ENCODE data around the gene GLMP. TPM values are rescaled to one million over a fixed set of nuclear protein-coding genes. Genes with fewer than 3 reads are reported as not detected.

The GLMP gene
- total RNA-seq, 1 experiment from 2014 or later: 60.2 TPM

GRCh38 chr1:156303241-156303640 lies 7.8 kb upstream of the GLMP start:
- POLR2A ChIA-PET: interaction anchor here (0.6 kb wide), 1 partner anchor 368 kb away, joined by 8 read pairs; no protein-coding TSS in a partner anchor
- in situ Hi-C loops (cut with HindIII; ENCODE audit: low pct_unique_long_range_greater_than_20kb, low sequenced_read_pairs): no loop called here
- Histone ChIP-seq H3K4me1 (ENCODE audit: control insufficient read depth, insufficient read depth, low read length) (no peaks in the 10 kb centered on the region), H3K27me3 (ENCODE audit: control insufficient read depth, insufficient read depth, low read length) (no peaks in the 10 kb centered on the region), H3K27ac (ENCODE audit: low read length) (no peak overlapping the region), H3K4me3 (ENCODE audit: low read depth in 2 of 2, low read length in 2 of 2) (no peak overlapping the region), H3K9me3 (ENCODE audit: control insufficient read depth, insufficient read depth, low read depth, low read length) (no peaks in the 10 kb centered on the region), H3K36me3 (ENCODE audit: control insufficient read depth, insufficient read depth, low read length) (peaks cover 3% of the 10 kb centered on the region; the same call in 1 of the 2 replicates)
- ATAC-seq (no peak), DNase-seq (ENCODE audit: low read depth, low spot score) (no peak)
- TF ChIP-seq CTCF (IDR thresholded peaks at IDR 0.05) (no peak), REST (IDR thresholded peaks at IDR 0.05; ENCODE audit: insufficient read depth in 1 of 2, low read depth in 2 of 2, low read length in 1 of 2) (no peak), POLR2AphosphoS5 (IDR thresholded peaks at IDR 0.05; ENCODE audit: low read depth, low read length) (no peak), TCF7L2 (IDR thresholded peaks at IDR 0.05; ENCODE audit: low read depth, low read length) (no peak), SIN3A (IDR thresholded peaks at IDR 0.05; ENCODE audit: borderline replicate concordance, insufficient read depth, low read depth, low read length) (no peak)
- BruUV-seq (replicated peaks): no TSS peak
- intact Hi-C loops (cut with micrococcal nuclease; ENCODE audit: unreplicated experiment): no loop called here
- CTCF ChIA-PET: no interaction called here

- no peak within 1 kb of the TSS for H3K4me3 ChIP-seq (ENCODE audit: low read depth in 2 of 2, low read length in 2 of 2)
- H3K4me1 ChIP-seq (ENCODE audit: control insufficient read depth, insufficient read depth, low read length): peaks cover 7% of the 10 kb centered on the region; the same call in 1 of the 2 replicates
- BruUV-seq (replicated peaks): no TSS peak
- ATAC-seq (no peak), DNase-seq (ENCODE audit: low read depth, low spot score) (no peak)
- no peak within 1 kb of the TSS for H3K27ac ChIP-seq (ENCODE audit: low read length)
- H3K36me3 ChIP-seq (ENCODE audit: control insufficient read depth, insufficient read depth, low read length): no peaks in the 10 kb centered on the region
- TF ChIP-seq CTCF (IDR thresholded peaks at IDR 0.05) (no peak), SIN3A (IDR thresholded peaks at IDR 0.05; ENCODE audit: borderline replicate concordance, insufficient read depth, low read depth, low read length) (no peak), TCF7L2 (IDR thresholded peaks at IDR 0.05; ENCODE audit: low read depth, low read length) (no peak), POLR2AphosphoS5 (IDR thresholded peaks at IDR 0.05; ENCODE audit: low read depth, low read length) (no peak), REST (IDR thresholded peaks at IDR 0.05; ENCODE audit: insufficient read depth in 1 of 2, low read depth in 2 of 2, low read length in 1 of 2) (no peak)
- H3K27me3 ChIP-seq (ENCODE audit: control insufficient read depth, insufficient read depth, low read length): no peaks in the 10 kb centered on the region
- no peaks in the 10 kb centered on the region for H3K9me3 ChIP-seq (ENCODE audit: control insufficient read depth, insufficient read depth, low read depth, low read length)
- intact Hi-C loops (cut with micrococcal nuclease; ENCODE audit: unreplicated experiment): no loop called here
- in situ Hi-C loops (cut with HindIII; ENCODE audit: low pct_unique_long_range_greater_than_20kb, low sequenced_read_pairs): no loop called here
- ChIA-PET CTCF (no interaction called here), POLR2A (no interaction called here)
Measured at GRCh38 chr1:156298852-156299357, 3.4 kb upstream of the GLMP start, which contains the start of gene VHLL. Gene VHLL, minus strand, starts transcription at chr1:156299307. Its CDS starts 118 bp downstream, at chr1:156299189.
